Fibroblast of skin of left biceps (primary cell): ENCODE measurements around the gene DNAJB6.
A peak's percentile ranks its signal among the peaks of the same experiment; 100 is the strongest.

Experiments used
- DNase-seq, 2 experiments: peaks; one replicate each; pipeline ENCODE4 v3.0.0-alpha.2; 2013; ENCODE audit warnings: low read depth in 2 of 2

DNAJB6 gene

GRCh38 chr7:157428554-157428945 lies 91.7 kb downstream of the DNAJB6 start:
- DNase-seq: no peak

GRCh38 chr7:157429001-157429679 lies 92.3 kb downstream of the DNAJB6 start:
- DNase-seq: no peak

GRCh38 chr7:157429680-157430224 lies 92.9 kb downstream of the DNAJB6 start:
- DNase-seq: no peak

GRCh38 chr7:157430721-157431120 lies 93.9 kb downstream of the DNAJB6 start:
- no peak for DNase-seq

- no peak for DNase-seq
These were observed 94.6 kb downstream of the DNAJB6 start for GRCh38 chr7:157431173-157431950.

- DNase-seq: no peak
These were observed 95.2 kb downstream of the DNAJB6 start for GRCh38 chr7:157431951-157432540.

GRCh38 chr7:157432541-157432956 lies 95.7 kb downstream of the DNAJB6 start:
- DNase-seq: peak in 1 of 2 experiments; percentile 28

GRCh38 chr7:157432957-157433576 lies 96.3 kb downstream of the DNAJB6 start:
- DNase-seq: no peak

GRCh38 chr7:157433628-157434027 lies 96.8 kb downstream of the DNAJB6 start:
- DNase-seq: no peak

- DNase-seq: no peak
These were observed 97.4 kb downstream of the DNAJB6 start for GRCh38 chr7:157434231-157434630.

- DNase-seq: no peak
These were observed 97.9 kb downstream of the DNAJB6 start for GRCh38 chr7:157434701-157435100.

GRCh38 chr7:157436076-157436475 lies 99.3 kb downstream of the DNAJB6 start:
- no peak for DNase-seq

- no peak for DNase-seq
These were observed 100.1 kb downstream of the DNAJB6 start for GRCh38 chr7:157436763-157437480.

GRCh38 chr7:157437519-157438061 lies 100.8 kb downstream of the DNAJB6 start:
- no peak for DNase-seq

- no peak for DNase-seq
These were observed 101.6 kb downstream of the DNAJB6 start for GRCh38 chr7:157438121-157439025.

- DNase-seq: no peak
These were observed 102.3 kb downstream of the DNAJB6 start for GRCh38 chr7:157439149-157439548.

- DNase-seq: no peak
These were observed 103.0 kb downstream of the DNAJB6 start for GRCh38 chr7:157439761-157440160.

GRCh38 chr7:157440346-157441022 lies 103.7 kb downstream of the DNAJB6 start:
- no peak for DNase-seq

GRCh38 chr7:157441023-157441399 lies 104.2 kb downstream of the DNAJB6 start:
- DNase-seq: no peak

GRCh38 chr7:157442456-157442855 lies 105.7 kb downstream of the DNAJB6 start:
- DNase-seq: no peak
